HG03571 (cell line): ENCODE results near the gene LGALS14.

ENCODE experiments used
- ATAC-seq: cut with Tn5 transposase; IDR thresholded peaks from one replicate; pipeline ENCODE4 v1.9.1; 2021; ENCODE audit not compliant: unreplicated experiment

Gene LGALS14

GRCh38 chr19:39745643-39746042, 41.4 kb downstream of the LGALS14 start:
- ATAC-seq = no peak

- no peak for ATAC-seq
Observed at GRCh38 chr19:39746836-39747529, 42.7 kb downstream of the LGALS14 start.

GRCh38 chr19:39749981-39750380, 45.7 kb downstream of the LGALS14 start:
- no peak for ATAC-seq

- no peak for ATAC-seq
Observed at GRCh38 chr19:39752390-39752789, 48.1 kb downstream of the LGALS14 start.

- no peak for ATAC-seq
Observed at GRCh38 chr19:39752795-39753194, 48.5 kb downstream of the LGALS14 start.

GRCh38 chr19:39754544-39754943, 50.3 kb downstream of the LGALS14 start:
- no peak for ATAC-seq

- ATAC-seq = no peak
Observed at GRCh38 chr19:39754971-39755370, 50.7 kb downstream of the LGALS14 start.
